Endodermal cell (in vitro differentiated cells): ENCODE measurements around the gene RSU1. TPM values are rescaled to one million over a fixed set of nuclear protein-coding genes. Genes with fewer than 3 reads are reported as not detected.

Experiments
- DNase-seq: peaks from one replicate; pipeline ENCODE4 v3.0.0-alpha.2; 2017
- H3K27ac ChIP-seq: 2 replicates; pipeline ENCODE4 v1.5.1; 2013; ENCODE audit warnings: mild to moderate bottlenecking, low read depth, low read length, moderate library complexity
- H3K27me3 ChIP-seq: 2 replicates; pipeline ENCODE4 v1.6.1; 2013; ENCODE audit warnings: mild to moderate bottlenecking, low read length, moderate library complexity; ENCODE audit not compliant: insufficient read depth, control insufficient read depth, poor library complexity, severe bottlenecking
- H3K36me3 ChIP-seq: 2 replicates; pipeline ENCODE4 v1.7.0; 2013; ENCODE audit warnings: mild to moderate bottlenecking, low read length, moderate library complexity; ENCODE audit not compliant: control insufficient read depth, insufficient read depth
- H3K4me1 ChIP-seq: one replicate; pipeline ENCODE4 v1.7.0; 2013; ENCODE audit warnings: low read length; ENCODE audit not compliant: control insufficient read depth, insufficient read depth
- H3K4me3 ChIP-seq: 2 replicates; pipeline ENCODE4 v1.5.1; 2013; ENCODE audit warnings: mild to moderate bottlenecking, low read length, moderate library complexity
- H3K9ac ChIP-seq: 2 replicates; pipeline ENCODE4 v1.6.1; 2013; ENCODE audit warnings: mild to moderate bottlenecking, low read length, moderate library complexity; ENCODE audit not compliant: poor library complexity, severe bottlenecking; ENCODE audit errors: extremely low read depth
- H3K9me3 ChIP-seq: 2 replicates; pipeline ENCODE4 v1.6.1; 2013; ENCODE audit warnings: mild to moderate bottlenecking, low read length, moderate library complexity; ENCODE audit not compliant: control insufficient read depth
- H3K27ac Mint-ChIP-seq: 2 replicates; pipeline ENCODE4 v1.8.0; 2020; ENCODE audit warnings: mixed read lengths
- H3K27me3 Mint-ChIP-seq: 2 replicates; pipeline ENCODE4 v1.8.0; 2021; ENCODE audit warnings: mild to moderate bottlenecking, mixed read lengths; ENCODE audit not compliant: insufficient read depth
- H3K36me3 Mint-ChIP-seq: 2 replicates; pipeline ENCODE4 v1.8.0; 2020; ENCODE audit warnings: low read depth, mixed read lengths
- H3K4me1 Mint-ChIP-seq: 2 replicates; pipeline ENCODE4 v1.8.0; 2020; ENCODE audit warnings: mixed read lengths
- H3K4me3 Mint-ChIP-seq: 2 replicates; pipeline ENCODE4 v1.8.0; 2020; ENCODE audit warnings: mild to moderate bottlenecking, moderate library complexity, mixed read lengths
- H3K9me3 Mint-ChIP-seq: 2 replicates; pipeline ENCODE4 v1.8.0; 2020; ENCODE audit warnings: mild to moderate bottlenecking, mixed read lengths
- WGBS, 2 experiments: methylation state at CpG; one replicate each; pipeline versions ENCODE4 v1.1.5 to v1.1.7; 2013; ENCODE audit warnings: missing lambda C conversion rate in 2 of 2, mixed read lengths in 1 of 2; ENCODE audit not compliant: insufficient coverage in 1 of 2, insufficient read length in 1 of 2; 5-methylcytosine and 5-hydroxymethylcytosine counted together
- total RNA-seq, 2 donors: library from RNA; stranded (reverse); fragmentation: NEBNext Ultra II Directional in 1 of 2; extraction: Animal tissue kit (Norgen Biotek cat#: 25700) in 1 of 2; gene quantifications; 2 replicates in 1 of 2; 3 replicates in 1 of 2; pipeline ENCODE4 v1.2.1, GENCODE V29; 2021
- TF ChIP-seq, protein P1 (sequence below): fragments of 200-600 bp; sonication (generic); conservative IDR thresholded peaks from 2 replicates; pipeline ENCODE4 v1.5.0; 2021; ENCODE audit warnings: antibody characterized with exemption, mild to moderate bottlenecking

The RSU1 gene
- total RNA-seq, 2 donors from 2014 or later = 39.5 to 46.4 TPM

GRCh38 chr10:16822726-16823360 lies 5.6 kb upstream of the RSU1 start:
- TF ChIP-seq, protein P1, sequence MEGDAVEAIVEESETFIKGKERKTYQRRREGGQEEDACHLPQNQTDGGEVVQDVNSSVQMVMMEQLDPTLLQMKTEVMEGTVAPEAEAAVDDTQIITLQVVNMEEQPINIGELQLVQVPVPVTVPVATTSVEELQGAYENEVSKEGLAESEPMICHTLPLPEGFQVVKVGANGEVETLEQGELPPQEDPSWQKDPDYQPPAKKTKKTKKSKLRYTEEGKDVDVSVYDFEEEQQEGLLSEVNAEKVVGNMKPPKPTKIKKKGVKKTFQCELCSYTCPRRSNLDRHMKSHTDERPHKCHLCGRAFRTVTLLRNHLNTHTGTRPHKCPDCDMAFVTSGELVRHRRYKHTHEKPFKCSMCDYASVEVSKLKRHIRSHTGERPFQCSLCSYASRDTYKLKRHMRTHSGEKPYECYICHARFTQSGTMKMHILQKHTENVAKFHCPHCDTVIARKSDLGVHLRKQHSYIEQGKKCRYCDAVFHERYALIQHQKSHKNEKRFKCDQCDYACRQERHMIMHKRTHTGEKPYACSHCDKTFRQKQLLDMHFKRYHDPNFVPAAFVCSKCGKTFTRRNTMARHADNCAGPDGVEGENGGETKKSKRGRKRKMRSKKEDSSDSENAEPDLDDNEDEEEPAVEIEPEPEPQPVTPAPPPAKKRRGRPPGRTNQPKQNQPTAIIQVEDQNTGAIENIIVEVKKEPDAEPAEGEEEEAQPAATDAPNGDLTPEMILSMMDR = no peak
- H3K9ac ChIP-seq = no peak overlapping the region
- Mint-ChIP-seq H3K9me3 (peaks cover 36% of the 10 kb centered on the region), H3K36me3 (peaks cover 5% of the 10 kb centered on the region), H3K4me1 (peaks cover 6% of the 10 kb centered on the region), H3K4me3 (no peak overlapping the region), H3K27ac (no peak overlapping the region), H3K27me3 (peaks cover 5% of the 10 kb centered on the region)
- H3K4me1 ChIP-seq = peaks cover 3% of the 10 kb centered on the region
- no peak overlapping the region for H3K27ac ChIP-seq
- H3K27me3 ChIP-seq = no peaks in the 10 kb centered on the region
- no peaks in the 10 kb centered on the region for H3K36me3 ChIP-seq
- H3K9me3 ChIP-seq = peaks cover 36% of the 10 kb centered on the region
- no peak for DNase-seq
- H3K4me3 ChIP-seq = peak overlapping the region; percentile 31
- 86 to 95% methylated on average over 3 to 4 of the region's 4 CpGs for WGBS, 2 experiments

DNA sequence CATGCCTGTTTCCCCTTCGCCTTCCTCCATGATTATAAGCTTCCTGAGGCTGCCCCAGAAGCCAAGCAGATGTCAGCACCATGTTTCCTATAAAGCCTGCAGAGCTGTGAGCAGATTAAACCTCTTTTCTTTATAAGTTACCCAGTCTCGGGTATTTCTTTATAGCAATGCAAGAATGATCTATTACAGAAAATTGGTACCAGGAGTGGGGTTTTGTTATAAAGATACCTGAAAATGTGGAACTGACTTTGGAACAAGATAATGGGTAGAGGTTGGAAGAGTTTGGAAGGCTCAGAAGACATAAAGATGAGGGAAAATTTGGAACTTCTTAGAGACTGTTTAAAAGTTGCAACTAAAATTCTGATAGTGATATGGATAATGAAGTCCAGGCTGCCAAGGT lies 4.8 kb upstream of the RSU1 start:
- H3K36me3 Mint-ChIP-seq = peaks cover 5% of the 10 kb centered on the region

GRCh38 chr10:16820421-16820820 lies 3.2 kb upstream of the RSU1 start:
- DNase-seq = no peak
- Histone ChIP-seq H3K9ac (no peak overlapping the region), H3K4me3 (no peak overlapping the region), H3K27ac (no peak overlapping the region), H3K4me1 (peaks cover 6% of the 10 kb centered on the region), H3K27me3 (no peaks in the 10 kb centered on the region), H3K9me3 (peaks cover 36% of the 10 kb centered on the region), H3K36me3 (no peaks in the 10 kb centered on the region)
- H3K27ac Mint-ChIP-seq = no peak overlapping the region
- TF ChIP-seq, protein P1 = no peak
- peaks cover 5% of the 10 kb centered on the region for H3K27me3 Mint-ChIP-seq
- H3K4me1 Mint-ChIP-seq = peaks cover 14% of the 10 kb centered on the region
- peaks cover 5% of the 10 kb centered on the region for H3K36me3 Mint-ChIP-seq
- H3K4me3 Mint-ChIP-seq = no peak overlapping the region
- 94 to 98% methylated on average over 4 to 5 of the region's 5 CpGs for WGBS, 2 experiments
- H3K9me3 Mint-ChIP-seq = peaks cover 36% of the 10 kb centered on the region

More for the DNA sequence above, 4.8 kb upstream of the RSU1 start:
- Mint-ChIP-seq H3K4me3 (no peak overlapping the region), H3K27ac (no peak overlapping the region), H3K4me1 (peaks cover 6% of the 10 kb centered on the region), H3K9me3 (peaks cover 36% of the 10 kb centered on the region), H3K27me3 (peaks cover 5% of the 10 kb centered on the region)
- Histone ChIP-seq H3K27ac (no peak overlapping the region), H3K9ac (no peak overlapping the region), H3K4me3 (peak overlapping the region; percentile 7), H3K36me3 (no peaks in the 10 kb centered on the region), H3K9me3 (peaks cover 36% of the 10 kb centered on the region), H3K4me1 (peaks cover 3% of the 10 kb centered on the region), H3K27me3 (no peaks in the 10 kb centered on the region)
- WGBS, 2 experiments = 50 to 84% methylated on average over 1 to 2 of the region's 2 CpGs
- TF ChIP-seq, protein P1 = no peak
- no peak for DNase-seq
